ENCODE measurements around the gene LILRA6.
"Not testable (repeated sequence)": the region's sequence is repeated elsewhere in the genome, so short reads cannot be mapped to it uniquely, and the experiment has no call there.

The LILRA6 gene

GRCh38 chr19:54229146-54229545 lies 13.4 kb downstream of the LILRA6 start:
- no peak for DNase-seq

- not testable (repeated sequence) for DNase-seq
Observed at GRCh38 chr19:54224619-54225018, 18.0 kb downstream of the LILRA6 start.

GRCh38 chr19:54223937-54224281 lies 18.7 kb downstream of the LILRA6 start:
- DNase-seq: not testable (repeated sequence)

- not testable (repeated sequence) for DNase-seq
Observed at GRCh38 chr19:54223277-54223936, 19.2 kb downstream of the LILRA6 start.

GRCh38 chr19:54222474-54223276 lies 19.9 kb downstream of the LILRA6 start, which contains the start of gene LILRB3:
TSS of gene LILRB3 (minus strand) at chr19:54223007. CDS start at chr19:54222976, 31 bp downstream.
- not testable (repeated sequence) for DNase-seq

GRCh38 chr19:54221947-54222346 lies 20.6 kb downstream of the LILRA6 start:
- not testable (repeated sequence) for DNase-seq

- not testable (repeated sequence) for DNase-seq
Observed at GRCh38 chr19:54219702-54220101, 22.9 kb downstream of the LILRA6 start.

- DNase-seq: no peak
Observed at GRCh38 chr19:54218960-54219661, 23.5 kb downstream of the LILRA6 start.

GRCh38 chr19:54218259-54218658 lies 24.3 kb downstream of the LILRA6 start:
- DNase-seq: no peak

GRCh38 chr19:54217517-54218247 lies 24.9 kb downstream of the LILRA6 start:
- not testable (repeated sequence) for DNase-seq

GRCh38 chr19:54216869-54217268 lies 25.7 kb downstream of the LILRA6 start:
- no peak for DNase-seq

- not testable (repeated sequence) for DNase-seq
Observed at GRCh38 chr19:54214734-54215133, 27.9 kb downstream of the LILRA6 start.

- not testable (repeated sequence) for DNase-seq
Observed at GRCh38 chr19:54214217-54214616, 28.4 kb downstream of the LILRA6 start.

GRCh38 chr19:54211235-54211634 lies 31.4 kb downstream of the LILRA6 start:
- DNase-seq: no peak

GRCh38 chr19:54209811-54210494 lies 32.6 kb downstream of the LILRA6 start:
- DNase-seq: no peak

GRCh38 chr19:54209058-54209810 lies 33.4 kb downstream of the LILRA6 start:
- DNase-seq: no peak

- no peak for DNase-seq
Observed at GRCh38 chr19:54208784-54209057, 33.9 kb downstream of the LILRA6 start.

GRCh38 chr19:54207983-54208783 lies 34.4 kb downstream of the LILRA6 start:
- DNase-seq: peak in 1 of 2 experiments; percentile 25

GRCh38 chr19:54207676-54207982 lies 35.0 kb downstream of the LILRA6 start:
- DNase-seq: no peak

- DNase-seq: not testable (repeated sequence)
Observed at GRCh38 chr19:54207193-54207592, 35.4 kb downstream of the LILRA6 start.

- no peak for DNase-seq
Observed at GRCh38 chr19:54206831-54207177, 35.8 kb downstream of the LILRA6 start.

Data from activated CD4-positive, alpha-beta T cell treated with anti-CD3 and anti-CD28 coated beads, Interleukin-2, amount 50 U/mL, for 4 hours (primary cell).